Fibroblast of skin of left biceps (primary cell): ENCODE data around the gene SLC16A2.
A peak's percentile ranks its signal among the peaks of the same experiment; 100 is the strongest.
"Not testable (repeated sequence)": the region's sequence is repeated elsewhere in the genome, so short reads cannot be mapped to it uniquely, and the experiment has no call there.

Experiments used
- DNase-seq, 2 experiments: peaks; one replicate each; pipeline ENCODE4 v3.0.0-alpha.2; 2013; ENCODE audit warnings: low read depth in 2 of 2

The SLC16A2 gene

GRCh38 chrX:74446876-74447275 lies 25.6 kb downstream of the SLC16A2 start:
- DNase-seq, result no peak

GRCh38 chrX:74448669-74449068 lies 27.4 kb downstream of the SLC16A2 start:
- no peak for DNase-seq

GRCh38 chrX:74449322-74449936 lies 28.1 kb downstream of the SLC16A2 start:
- no peak for DNase-seq

- no peak for DNase-seq
These were observed 28.6 kb downstream of the SLC16A2 start for GRCh38 chrX:74449937-74450330.

DNA sequence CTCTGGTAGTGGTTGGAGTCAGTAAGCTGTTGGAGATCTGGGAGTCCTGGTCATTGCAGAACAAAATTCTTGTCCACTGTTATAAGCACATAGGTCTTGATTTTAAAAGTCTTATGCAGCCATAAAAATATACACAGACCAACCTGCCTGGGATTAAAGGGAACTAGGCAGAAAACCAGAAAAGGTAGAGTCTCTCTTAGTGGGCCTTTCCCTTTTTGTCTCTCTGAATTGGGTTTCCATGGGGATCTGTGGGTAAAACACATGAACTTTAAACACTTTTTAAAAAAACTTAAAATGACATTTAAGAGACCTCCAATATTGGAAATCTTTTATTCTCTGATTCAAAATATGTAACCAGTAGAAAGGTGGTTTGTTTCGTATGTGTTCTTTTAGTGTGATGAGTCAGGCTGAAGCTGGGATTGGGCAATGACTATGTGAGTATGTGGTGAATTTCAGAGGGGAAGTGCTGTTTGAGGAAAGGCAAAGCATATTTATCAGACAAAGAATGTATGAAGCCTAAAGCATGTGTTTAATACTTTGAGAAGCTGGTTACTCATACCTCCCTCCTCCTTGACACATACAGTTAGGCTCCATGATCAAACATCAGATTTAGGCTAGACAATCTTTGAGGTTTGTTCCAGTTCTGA lies 29.6 kb downstream of the SLC16A2 start:
- DNase-seq, result peak; percentile 77 to 79

DNA sequence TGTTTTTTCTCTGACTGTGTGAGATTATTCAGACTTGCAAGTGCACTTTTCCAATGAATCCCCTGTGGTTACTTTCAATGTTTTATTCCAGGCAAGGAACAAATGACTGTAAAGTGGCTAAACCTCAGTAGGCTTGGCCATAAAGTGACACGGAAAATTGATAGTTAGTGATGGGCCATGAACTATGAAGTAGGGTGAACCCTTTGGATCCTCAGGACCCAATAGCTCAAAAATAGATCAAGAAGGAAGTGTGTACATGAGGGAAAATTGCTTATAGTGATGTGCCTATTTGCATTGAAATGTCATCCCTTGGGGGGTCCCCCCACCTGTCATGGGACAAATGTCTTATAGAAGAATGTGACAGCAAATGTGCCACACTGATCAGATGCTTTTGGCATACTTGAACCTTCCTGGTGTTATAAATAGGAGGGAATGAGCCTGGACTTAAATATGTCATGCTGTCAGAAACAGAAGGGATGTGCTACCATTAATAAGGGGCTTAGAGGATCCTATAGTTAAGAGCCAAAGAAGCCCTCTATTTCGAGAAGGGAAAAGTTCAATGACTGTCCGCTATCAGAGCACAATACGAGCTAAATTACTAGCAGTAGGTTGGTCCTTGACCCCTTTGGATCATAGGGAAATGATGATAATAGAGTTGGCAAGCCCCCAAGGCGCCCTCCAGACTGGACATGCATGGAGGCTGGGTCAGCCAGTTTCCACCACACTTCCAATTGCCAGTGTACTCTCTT lies 30.3 kb downstream of the SLC16A2 start:
- DNase-seq, result no peak

- DNase-seq, result no peak
These were observed 30.8 kb downstream of the SLC16A2 start for GRCh38 chrX:74452199-74452481.

DNA sequence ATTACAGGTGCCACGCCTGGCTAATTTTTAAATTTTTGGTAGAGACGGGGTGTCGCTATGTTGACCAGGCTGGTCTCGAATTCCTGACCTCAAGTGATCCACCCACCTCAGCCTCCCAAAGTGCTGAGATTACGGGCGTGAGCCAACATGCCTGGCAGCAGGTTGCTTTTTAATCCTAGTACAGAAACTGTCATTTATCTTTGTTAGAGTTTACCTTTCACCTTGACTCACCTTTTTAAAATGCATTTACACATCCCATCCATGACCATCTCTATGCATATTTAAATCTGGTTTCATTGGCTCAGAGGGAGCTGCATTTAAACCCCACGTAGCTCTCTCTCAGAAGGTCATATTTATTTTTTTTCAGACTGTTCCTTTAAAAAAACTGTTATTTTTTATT lies 31.9 kb downstream of the SLC16A2 start:
- DNase-seq, result no peak

DNA sequence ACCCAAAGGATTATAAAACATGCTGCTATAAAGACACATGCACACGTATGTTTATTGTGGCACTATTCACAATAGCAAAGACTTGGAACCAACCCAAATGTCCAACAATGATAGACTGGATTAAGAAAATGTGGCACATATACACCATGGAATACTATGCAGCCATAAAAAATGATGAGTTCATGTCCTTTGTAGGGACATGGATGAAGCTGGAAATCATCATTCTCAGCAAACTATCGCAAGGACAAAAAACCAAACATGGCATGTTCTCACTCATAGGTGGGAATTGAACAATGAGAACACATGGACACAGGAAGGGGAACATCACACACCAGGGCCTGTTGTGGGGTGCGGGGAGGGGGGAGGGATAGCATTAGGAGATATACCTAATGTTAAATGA lies 32.9 kb downstream of the SLC16A2 start:
- not testable (repeated sequence) for DNase-seq

DNA sequence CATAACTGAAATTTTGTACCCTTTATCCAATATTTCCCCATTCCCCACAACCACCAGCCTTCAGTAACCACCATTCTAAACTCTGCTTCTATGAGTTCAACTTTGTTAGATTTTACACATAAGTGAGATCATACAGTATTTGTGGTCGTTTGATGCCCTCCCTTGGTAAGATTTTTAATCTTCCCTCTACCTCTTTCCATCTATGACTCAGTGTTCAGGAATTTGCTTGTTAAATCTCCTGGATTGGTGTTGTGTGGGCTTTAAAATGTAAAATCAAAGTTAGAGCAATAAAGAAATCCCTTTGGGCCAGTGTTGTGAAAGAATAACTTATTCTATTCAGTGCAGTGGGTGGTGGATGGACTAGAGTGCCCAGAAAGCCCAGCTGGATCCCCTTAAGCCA lies 37.4 kb downstream of the SLC16A2 start:
- peak; percentile 45 to 53 for DNase-seq

DNA sequence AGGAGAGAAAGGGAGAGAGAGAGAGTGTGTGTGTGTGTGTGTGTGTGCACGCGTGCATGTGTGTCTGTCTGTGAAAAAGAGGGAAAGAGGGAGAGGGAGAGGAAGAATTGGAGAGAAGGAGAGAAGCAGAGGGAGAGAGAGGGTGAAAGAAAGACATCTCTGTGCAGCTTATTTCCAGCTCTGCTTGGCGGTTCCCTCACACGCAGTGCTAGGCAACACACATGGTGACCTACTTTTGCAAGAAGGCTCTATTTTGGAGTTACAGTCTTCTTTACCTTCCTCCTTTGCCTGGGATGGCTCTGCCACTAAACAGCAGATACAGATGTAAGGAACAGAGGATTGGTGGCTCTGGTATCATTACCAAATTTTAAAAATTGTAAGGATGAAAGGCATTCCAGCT lies 40.1 kb downstream of the SLC16A2 start:
- no peak for DNase-seq

DNA sequence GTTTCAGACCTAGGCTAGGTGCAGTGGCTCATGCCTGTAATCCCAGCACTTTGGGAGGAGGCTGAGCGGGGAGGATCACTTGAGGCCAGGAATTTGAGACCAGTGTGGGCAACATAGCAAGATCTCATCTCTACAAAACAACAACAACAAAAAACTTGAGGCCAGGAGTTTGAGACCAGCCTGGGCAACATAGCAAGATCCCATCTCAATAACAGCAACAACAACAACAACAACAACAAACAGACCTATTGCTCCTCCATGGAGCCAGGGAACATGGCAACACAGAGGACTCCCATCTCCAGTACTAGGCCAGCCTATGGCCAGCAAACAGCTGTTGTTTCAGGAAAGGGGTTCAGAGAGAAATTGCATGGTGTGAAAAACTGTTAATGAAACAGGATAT lies 43.4 kb downstream of the SLC16A2 start:
- no peak for DNase-seq

GRCh38 chrX:74465424-74465823 lies 44.1 kb downstream of the SLC16A2 start:
- no peak for DNase-seq

DNA sequence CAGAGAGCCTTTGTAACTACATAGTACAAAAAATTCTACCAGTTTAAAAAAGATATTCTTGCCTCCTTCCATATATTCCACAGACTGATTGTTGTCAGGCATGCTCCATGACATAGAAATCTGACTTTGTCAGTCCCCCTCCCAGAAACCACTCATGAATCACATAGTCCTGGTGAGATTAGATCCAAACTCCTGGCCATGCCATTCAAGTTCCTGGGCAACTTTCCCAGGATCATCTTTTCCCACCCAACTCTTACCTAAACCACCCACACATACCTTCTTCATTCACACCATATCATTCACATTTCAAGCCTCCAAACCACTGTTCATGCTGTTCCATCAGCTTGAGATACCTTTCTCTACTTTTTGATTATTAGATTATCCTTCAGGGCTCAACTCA lies 46.4 kb downstream of the SLC16A2 start:
- no peak for DNase-seq

- DNase-seq, result not testable (repeated sequence)
These were observed 51.8 kb downstream of the SLC16A2 start for GRCh38 chrX:74473116-74473515.

GRCh38 chrX:74490247-74490646 lies 69.0 kb downstream of the SLC16A2 start:
- no peak for DNase-seq

DNA sequence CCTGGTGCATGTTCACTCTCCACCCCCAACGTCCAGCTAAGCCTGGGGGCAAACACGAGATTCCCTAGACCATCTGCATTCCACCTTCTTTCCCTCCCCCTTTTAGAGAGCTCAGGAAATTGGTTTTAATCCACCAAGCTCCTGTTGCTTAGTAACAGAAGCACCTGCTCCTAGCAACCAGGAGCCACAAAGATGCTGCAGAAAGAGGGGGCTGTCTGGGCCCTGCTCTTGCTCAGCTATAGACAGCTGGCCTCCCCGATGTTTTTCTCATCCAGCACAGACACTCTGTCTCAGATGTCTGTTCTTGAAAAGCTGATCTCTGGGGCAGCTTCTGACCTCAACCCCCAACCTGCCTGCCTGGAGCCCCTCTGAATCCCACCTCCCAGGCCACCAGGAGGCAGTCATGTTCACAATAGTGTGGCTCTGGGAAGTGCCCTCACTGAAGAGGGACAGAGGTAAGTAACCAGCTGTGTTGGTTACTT lies 71.5 kb downstream of the SLC16A2 start:
- DNase-seq, result no peak

- DNase-seq, result no peak
These were observed 72.5 kb downstream of the SLC16A2 start for GRCh38 chrX:74493806-74494205.

GRCh38 chrX:74498924-74499323 lies 77.6 kb downstream of the SLC16A2 start:
- no peak for DNase-seq

GRCh38 chrX:74500067-74500466 lies 78.8 kb downstream of the SLC16A2 start:
- no peak for DNase-seq

- DNase-seq, result no peak
These were observed 79.3 kb downstream of the SLC16A2 start for GRCh38 chrX:74500555-74500954.

- no peak for DNase-seq
These were observed 84.1 kb downstream of the SLC16A2 start for GRCh38 chrX:74505437-74505836.
